K562 (cell line): ENCODE data around the gene ACOT7. TPM values are rescaled to one million over a fixed set of nuclear protein-coding genes. Genes with fewer than 3 reads are reported as not detected.
A peak's percentile ranks its signal among the peaks of the same experiment; 100 is the strongest.

Experiments
- CUX1 ChIP-seq: fragments of 200-800 bp; sonication (Bioruptor generic); IDR thresholded peaks from 2 replicates; pipeline ENCODE4 v1.6.1; 2016; ENCODE audit warnings: missing genetic modification characterization, missing compliant biosample characterization
- FOXJ2 ChIP-seq: fragments of 200-800 bp; sonication (Bioruptor generic); IDR thresholded peaks from 2 replicates; pipeline ENCODE4 v1.6.1; 2016; ENCODE audit warnings: missing genetic modification characterization, missing compliant biosample characterization
- MAX ChIP-seq: sonication (generic); formaldehyde crosslinking; IDR thresholded peaks from 2 replicates; pipeline ENCODE4 v1.9.0; 2022; ENCODE audit warnings: mild to moderate bottlenecking, missing genetic modification reagents
- PREB ChIP-seq: sonication (generic); formaldehyde crosslinking; IDR thresholded peaks from 2 replicates; pipeline ENCODE4 v1.8.1; 2023; ENCODE audit warnings: mild to moderate bottlenecking, missing genetic modification reagents
- U2AF2 ChIP-seq: fragments of 200-400 bp; formaldehyde crosslinking; optimal IDR thresholded peaks from 2 replicates; pipeline ENCODE3; 2017; ENCODE audit warnings: low read depth, mild to moderate bottlenecking, low read length
- ZBTB12 ChIP-seq: fragments of 250-450 bp; sonication (Bioruptor Pico); IDR thresholded peaks from 2 replicates; pipeline ENCODE4 v1.4.0; 2020
- ZBTB40 ChIP-seq, 2 experiments: fragments of 450-650 bp in 1 of 2; sonication (generic) in 1 of 2; formaldehyde crosslinking in 1 of 2; IDR thresholded peaks; 2 replicates each; pipeline versions ENCODE4 v1.7.1 to v1.9.0; 2016 to 2022; ENCODE audit warnings: inconsistent platforms in 1 of 2, mild to moderate bottlenecking in 1 of 2, missing genetic modification reagents in 1 of 2
- polyA plus RNA-seq, 8 experiments: library from polyadenylated mRNA; depleted of rRNA in 4 of 8; stranded (reverse) in 5 of 8; unstranded in 3 of 8; fragments of >200 nt; fragmentation: Nextera tagmentation in 2 of 8; fragmentation: Illumina TruSeq in 1 of 8; extraction: Ambion mirVana in 2 of 8; extraction: Trizol in 1 of 8; gene quantifications; 2 replicates each; pipeline versions ENCODE4 v1.2.1 to v1.2.3, GENCODE V29; 2011 to 2014; ENCODE audit warnings: inconsistent platforms in 1 of 8, missing spikeins in 1 of 8
- total RNA-seq, 7 experiments: library from RNA; depleted of rRNA in 6 of 7; stranded (reverse); fragments of >200 nt in 6 of 7; fragmentation: Illumina TruSeq in 2 of 7; extraction: Trizol in 2 of 7; gene quantifications; 2 replicates each; pipeline versions ENCODE4 v1.2.1 to v1.2.3, GENCODE V29; 2011 to 2021; ENCODE audit warnings: low replicate concordance in 1 of 7

ACOT7 gene
- total and polyA plus RNA-seq, 9 of the 15 experiments (the other 6 are each of a cell fraction or from before 2014, with no cell fraction given), result 7.0 to 92.6 (median 37.2) TPM

GRCh38 chr1:6427441-6428390, 34.1 kb upstream of the ACOT7 start (continued):
- TF ChIP-seq ZBTB40 (IDR thresholded peaks at IDR 0.05) (no peak), ZBTB40 (CRISPR knock-in tag; IDR thresholded peaks at IDR 0.05) (no peak), PREB (CRISPR knock-in tag) (no peak), CUX1 (CRISPR knock-in tag) (no peak), ZBTB12 (CRISPR knock-in tag) (no peak), MAX (CRISPR knock-in tag) (peak; percentile 23; the same call in 1 of the 2 replicates), U2AF2 (no peak), FOXJ2 (tag) (no peak)
